Neuronal stem cell (in vitro differentiated cells): ENCODE data around the gene RAPGEF1.

Source experiments
- DNase-seq: peaks from one replicate; pipeline ENCODE4 v3.0.0-alpha.2; 2013; ENCODE audit warnings: low spot score
- H2AFZ ChIP-seq: one replicate; pipeline ENCODE4 v1.6.1; 2013; ENCODE audit warnings: mild to moderate bottlenecking, low read length, inconsistent platforms
- H2AK5ac ChIP-seq: 2 replicates; pipeline ENCODE4 v1.6.1; 2013; ENCODE audit warnings: low read depth, mild to moderate bottlenecking, inconsistent platforms, low read length, moderate library complexity, mixed read lengths
- H2BK120ac ChIP-seq: 2 replicates; pipeline ENCODE4 v1.6.1; 2013; ENCODE audit warnings: low read depth, mild to moderate bottlenecking, inconsistent platforms, low read length, moderate library complexity, mixed read lengths
- H2BK12ac ChIP-seq: one replicate; pipeline ENCODE4 v1.6.1; 2013; ENCODE audit warnings: low read length, inconsistent platforms
- H2BK15ac ChIP-seq: 2 replicates; pipeline ENCODE4 v1.6.1; 2013; ENCODE audit warnings: mild to moderate bottlenecking, low read length, inconsistent platforms, mixed read lengths
- H2BK5ac ChIP-seq: one replicate; pipeline ENCODE4 v1.6.1; 2013; ENCODE audit warnings: inconsistent platforms, mild to moderate bottlenecking, low read length, moderate library complexity
- H3K14ac ChIP-seq: one replicate; pipeline ENCODE4 v1.6.1; 2013; ENCODE audit warnings: low read length, inconsistent platforms
- H3K18ac ChIP-seq: 2 replicates; pipeline ENCODE4 v1.6.1; 2013; ENCODE audit warnings: low read length, inconsistent platforms
- H3K23ac ChIP-seq: 2 replicates; pipeline ENCODE4 v1.6.1; 2013; ENCODE audit warnings: low read depth, mild to moderate bottlenecking, mixed read lengths, low read length, inconsistent platforms; ENCODE audit not compliant: poor library complexity
- H3K27ac ChIP-seq: replicated peaks from 3 replicates; pipeline ENCODE4 v1.5.1; 2013; ENCODE audit warnings: low read length, inconsistent platforms
- H3K27me3 ChIP-seq, 3 experiments: 2 replicates each; pipeline ENCODE4 v1.6.1; 2013; ENCODE audit warnings: low read length in 3 of 3, mild to moderate bottlenecking in 2 of 3, inconsistent platforms in 1 of 3, low read depth in 1 of 3, mixed read lengths in 1 of 3, moderate library complexity in 1 of 3; ENCODE audit not compliant: control insufficient read depth in 3 of 3, insufficient read depth in 3 of 3
- H3K36me3 ChIP-seq, 2 donors: replicated peaks in 1 of 2; 2 replicates each; pipeline ENCODE4 v1.6.1; 2013; ENCODE audit warnings: low read length in 2 of 2; ENCODE audit not compliant: control insufficient read depth in 2 of 2, insufficient read depth in 2 of 2
- H3K4ac ChIP-seq: 2 replicates; pipeline ENCODE4 v1.6.1; 2013; ENCODE audit warnings: inconsistent platforms, mild to moderate bottlenecking, low read length, moderate library complexity
- H3K4me1 ChIP-seq, 2 donors: 1 replicate in 1 of 2; 2 replicates in 1 of 2; pipeline ENCODE4 v1.6.1; 2013; ENCODE audit warnings: low read length in 2 of 2, low read depth in 1 of 2; ENCODE audit not compliant: control insufficient read depth in 2 of 2, insufficient read depth in 1 of 2
- H3K4me2 ChIP-seq: one replicate; pipeline ENCODE4 v1.6.1; 2013; ENCODE audit warnings: mild to moderate bottlenecking, low read length, inconsistent platforms; ENCODE audit not compliant: insufficient read depth, poor library complexity, severe bottlenecking
- H3K4me3 ChIP-seq, 2 donors: 2 replicates each; pipeline ENCODE4 v1.5.1; 2013; ENCODE audit warnings: low read length in 2 of 2, mild to moderate bottlenecking in 2 of 2, inconsistent platforms in 1 of 2, moderate library complexity in 1 of 2
- H3K79me1 ChIP-seq: one replicate; pipeline ENCODE4 v1.6.1; 2013; ENCODE audit warnings: low read depth, mild to moderate bottlenecking, inconsistent platforms, low read length, moderate library complexity
- H3K9ac ChIP-seq: one replicate; pipeline ENCODE4 v1.6.1; 2013; ENCODE audit warnings: mild to moderate bottlenecking, low read depth, low read length, inconsistent platforms; ENCODE audit not compliant: poor library complexity
- H3K9me3 ChIP-seq, 2 donors: replicated peaks in 1 of 2; 2 replicates each; pipeline versions ENCODE3 to v1.6.1; 2013; ENCODE audit warnings: low read length in 2 of 2, mild to moderate bottlenecking in 2 of 2, inconsistent platforms in 1 of 2, low read depth in 1 of 2, mixed read lengths in 1 of 2, moderate library complexity in 1 of 2; ENCODE audit not compliant: control insufficient read depth in 2 of 2, insufficient read depth in 1 of 2
- H4K8ac ChIP-seq: one replicate; pipeline ENCODE4 v1.6.1; 2013; ENCODE audit warnings: low read depth, mild to moderate bottlenecking, inconsistent platforms, low read length, moderate library complexity
- H4K91ac ChIP-seq: one replicate; pipeline ENCODE4 v1.6.1; 2013; ENCODE audit warnings: low read length, low read depth, mild to moderate bottlenecking, inconsistent platforms; ENCODE audit not compliant: poor library complexity
- WGBS, 2 donors: extraction: QIAGEN DNeasy Blood & Tissue Kit; methylation state at CpG; one replicate each; pipeline ENCODE4 v1.1.7; 2013; ENCODE audit warnings: missing lambda C conversion rate in 2 of 2, mixed read lengths in 1 of 2; ENCODE audit not compliant: insufficient read length in 2 of 2, insufficient replicate concordance in 1 of 2; ENCODE audit errors: extremely low coverage in 2 of 2; 5-methylcytosine and 5-hydroxymethylcytosine counted together

RAPGEF1 gene

GRCh38 chr9:131578021-131578420, 161.9 kb downstream of the RAPGEF1 start:
- H3K9me3 ChIP-seq, result no peaks in the 10 kb centered on the region
- H3K79me1 ChIP-seq, result no peaks in the 10 kb centered on the region
- WGBS, 2 donors, result no CpG with 5 or more reads among the region's 13 CpGs
- peak overlapping the region; percentile 57 for H3K18ac ChIP-seq
- H3K4me2 ChIP-seq, result no peak overlapping the region
- no peak overlapping the region for H2BK12ac ChIP-seq
- peaks cover 0 to 4% of the 10 kb centered on the region in 2 donors for H3K4me1 ChIP-seq
- H3K4me3 ChIP-seq, result peak overlapping the region in 1 of 2 donors; percentile 18
- H3K36me3 ChIP-seq, result peaks cover 23 to 73% of the 10 kb centered on the region in 2 donors
- no peak for DNase-seq
- H3K27ac ChIP-seq, result no peak overlapping the region
- peak overlapping the region; percentile 65 for H4K8ac ChIP-seq
- H4K91ac ChIP-seq, result no peak overlapping the region
- no peak overlapping the region for H2BK15ac ChIP-seq
- H3K23ac ChIP-seq, result no peak overlapping the region
- H2BK5ac ChIP-seq, result peak overlapping the region; percentile 75
- no peak overlapping the region for H3K4ac ChIP-seq
- H2BK120ac ChIP-seq, result no peak overlapping the region
- peak overlapping the region; percentile 95 for H3K14ac ChIP-seq
- no peak overlapping the region for H2AK5ac ChIP-seq
- H2AFZ ChIP-seq, result no peak overlapping the region
- peak overlapping the region; percentile 60 for H3K9ac ChIP-seq
- no peaks in the 10 kb centered on the region for H3K27me3 ChIP-seq

GRCh38 chr9:131577005-131578000, 162.6 kb downstream of the RAPGEF1 start:
- Histone ChIP-seq H3K27me3 (no peaks in the 10 kb centered on the region), H2BK120ac (no peak overlapping the region), H2AFZ (no peak overlapping the region), H3K18ac (no peak overlapping the region), H2BK5ac (no peak overlapping the region), H4K91ac (no peak overlapping the region), H4K8ac (no peak overlapping the region), H3K9me3 (no peaks in the 10 kb centered on the region), H2AK5ac (no peak overlapping the region), H3K4ac (no peak overlapping the region), H3K14ac (no peak overlapping the region), H3K4me2 (no peak overlapping the region), H3K36me3 (peaks cover 21 to 70% of the 10 kb centered on the region in 2 donors), H3K23ac (no peak overlapping the region), H3K27ac (no peak overlapping the region), H3K4me1 (peaks cover 0 to 4% of the 10 kb centered on the region in 2 donors), H3K4me3 (no peak overlapping the region), H2BK15ac (no peak overlapping the region), H2BK12ac (peak overlapping the region; percentile 41), H3K79me1 (no peaks in the 10 kb centered on the region), H3K9ac (peak overlapping the region; percentile 21)
- WGBS, 2 donors, result no CpG with 5 or more reads among the region's 25 CpGs
- no peak for DNase-seq

- no CpG with 5 or more reads among the region's 23 CpGs for WGBS, 2 donors
- H3K9me3 ChIP-seq, result no peaks in the 10 kb centered on the region
- no peak overlapping the region for H2BK12ac ChIP-seq
- peak overlapping the region; percentile 80 for H3K23ac ChIP-seq
- no peak for DNase-seq
- no peak overlapping the region for H3K4me2 ChIP-seq
- H2AK5ac ChIP-seq, result no peak overlapping the region
- H3K4me3 ChIP-seq, result no peak overlapping the region
- no peak overlapping the region for H2AFZ ChIP-seq
- H3K18ac ChIP-seq, result peak overlapping the region; percentile 32
- H2BK5ac ChIP-seq, result no peak overlapping the region
- H3K27ac ChIP-seq, result no peak overlapping the region
- no peaks in the 10 kb centered on the region for H3K27me3 ChIP-seq
- H3K9ac ChIP-seq, result no peak overlapping the region
- no peak overlapping the region for H2BK120ac ChIP-seq
- no peaks in the 10 kb centered on the region for H3K79me1 ChIP-seq
- no peak overlapping the region for H2BK15ac ChIP-seq
- no peak overlapping the region for H3K14ac ChIP-seq
- H4K91ac ChIP-seq, result no peak overlapping the region
- peaks cover 18 to 65% of the 10 kb centered on the region in 2 donors for H3K36me3 ChIP-seq
- H3K4me1 ChIP-seq, result peaks cover 0 to 4% of the 10 kb centered on the region in 2 donors
- H3K4ac ChIP-seq, result no peak overlapping the region
- H4K8ac ChIP-seq, result no peak overlapping the region
These were observed 163.7 kb downstream of the RAPGEF1 start for GRCh38 chr9:131575946-131576853.
